Large intestine (tissue), 3 donors: ENCODE results near the gene ASAP3. TPM values are rescaled to one million over a fixed set of nuclear protein-coding genes. Genes with fewer than 3 reads are reported as not detected.

Experiments used
- DNase-seq, 2 donors: peaks; one replicate each; pipeline versions ENCODE4 v3.0.0 to v3.0.0-alpha.2; 2013
- H3K27ac ChIP-seq: one replicate; pipeline ENCODE4 v1.5.1; 2013; ENCODE audit warnings: low read length
- H3K27me3 ChIP-seq: 2 replicates; pipeline ENCODE4 v1.6.1; 2013; ENCODE audit warnings: low read length; ENCODE audit not compliant: control insufficient read depth, insufficient read depth
- H3K36me3 ChIP-seq: 2 replicates; pipeline ENCODE4 v1.6.1; 2013; ENCODE audit warnings: low read length; ENCODE audit not compliant: control insufficient read depth, insufficient read depth
- H3K4me1 ChIP-seq: one replicate; pipeline ENCODE4 v1.6.1; 2013; ENCODE audit warnings: low read length; ENCODE audit not compliant: control insufficient read depth, insufficient read depth
- H3K4me3 ChIP-seq: one replicate; pipeline ENCODE4 v1.5.1; 2013; ENCODE audit warnings: low read length
- H3K9me3 ChIP-seq: one replicate; pipeline ENCODE4 v1.6.1; 2013; ENCODE audit warnings: mild to moderate bottlenecking, low read depth, low read length, moderate library complexity; ENCODE audit not compliant: control insufficient read depth
- WGBS: methylation state at CpG from one replicate; pipeline ENCODE4 v1.1.5; 2013; ENCODE audit warnings: low lambda C conversion rate; ENCODE audit not compliant: insufficient coverage; 5-methylcytosine and 5-hydroxymethylcytosine counted together
- polyA plus RNA-seq: library from polyadenylated mRNA; unstranded; fragments of 120-200 nt; gene quantifications from one replicate; pipeline ENCODE4 v1.2.1, GENCODE V29; 2013

The ASAP3 gene
- polyA plus RNA-seq, 1 donor = 14.0 TPM

- peaks cover 85% of the 10 kb centered on the region for H3K4me1 ChIP-seq
- DNase-seq = no peak
- WGBS = no CpG with 5 or more reads among the region's 6 CpGs
- H3K27me3 ChIP-seq = no peaks in the 10 kb centered on the region
- no peaks in the 10 kb centered on the region for H3K9me3 ChIP-seq
- H3K27ac ChIP-seq = peak overlapping the region; percentile 61
- H3K4me3 ChIP-seq = no peak overlapping the region
- no peaks in the 10 kb centered on the region for H3K36me3 ChIP-seq
Observed at GRCh38 chr1:23527900-23528249, 43.9 kb upstream of the ASAP3 start.

GRCh38 chr1:23527366-23527765, 43.4 kb upstream of the ASAP3 start:
- H3K4me3 ChIP-seq = no peak overlapping the region
- peaks cover 80% of the 10 kb centered on the region for H3K4me1 ChIP-seq
- peak overlapping the region; percentile 61 for H3K27ac ChIP-seq
- H3K9me3 ChIP-seq = no peaks in the 10 kb centered on the region
- no CpG with 5 or more reads among the region's 7 CpGs for WGBS
- no peaks in the 10 kb centered on the region for H3K36me3 ChIP-seq
- H3K27me3 ChIP-seq = no peaks in the 10 kb centered on the region
- DNase-seq = no peak

- H3K9me3 ChIP-seq = no peaks in the 10 kb centered on the region
- H3K27ac ChIP-seq = no peak overlapping the region
- H3K4me3 ChIP-seq = no peak overlapping the region
- H3K36me3 ChIP-seq = no peaks in the 10 kb centered on the region
- no peak for DNase-seq
- no CpG with 5 or more reads among the region's 8 CpGs for WGBS
- peaks cover 71% of the 10 kb centered on the region for H3K4me1 ChIP-seq
- H3K27me3 ChIP-seq = no peaks in the 10 kb centered on the region
Observed at GRCh38 chr1:23526329-23527041, 42.5 kb upstream of the ASAP3 start.

- Histone ChIP-seq H3K4me1 (peaks cover 69% of the 10 kb centered on the region), H3K4me3 (no peak overlapping the region), H3K27ac (peak overlapping the region; percentile 65), H3K9me3 (no peaks in the 10 kb centered on the region), H3K27me3 (no peaks in the 10 kb centered on the region), H3K36me3 (peaks cover 3% of the 10 kb centered on the region)
- peak in 1 of 2 donors; percentile 46 for DNase-seq
- WGBS = no CpG with 5 or more reads among the region's 5 CpGs
Observed at GRCh38 chr1:23525558-23526250, 41.7 kb upstream of the ASAP3 start.

DNA sequence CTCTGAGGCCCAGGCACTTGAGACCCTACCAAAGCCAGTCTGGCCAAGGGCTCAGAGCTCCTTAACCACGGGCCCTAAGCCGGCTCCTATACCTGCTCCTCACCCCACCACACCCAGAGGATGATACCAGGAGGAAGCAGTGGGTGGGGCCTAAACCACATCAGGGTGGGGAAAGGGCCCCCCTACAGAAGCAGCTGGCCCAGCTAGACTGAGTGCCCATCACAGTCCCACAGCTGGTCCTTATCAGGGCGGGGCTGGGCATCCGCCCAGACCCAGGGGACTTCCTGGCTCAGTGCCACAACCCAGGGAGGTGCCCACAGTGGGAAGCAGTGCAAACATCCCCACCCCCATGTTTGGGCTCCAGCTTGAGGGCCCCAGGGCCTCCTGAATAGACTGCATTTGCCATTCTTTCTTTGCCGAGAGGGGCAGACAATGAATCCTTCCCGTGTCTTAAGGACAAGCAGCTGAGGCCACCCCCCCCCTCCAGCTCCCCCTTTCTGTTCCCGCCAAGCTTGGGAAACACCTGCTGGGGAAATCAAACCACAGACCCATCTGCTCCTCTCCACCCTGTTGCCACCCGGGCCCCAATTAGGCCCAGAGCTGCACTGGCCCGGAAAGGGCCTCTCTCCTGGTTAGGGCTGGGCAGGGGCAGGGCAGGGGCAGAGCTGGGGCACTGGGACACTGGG, 40.9 kb upstream of the ASAP3 start:
- no CpG with 5 or more reads among the region's 9 CpGs for WGBS
- Histone ChIP-seq H3K4me3 (no peak overlapping the region), H3K9me3 (no peaks in the 10 kb centered on the region), H3K4me1 (peaks cover 62% of the 10 kb centered on the region), H3K36me3 (peaks cover 3% of the 10 kb centered on the region), H3K27me3 (no peaks in the 10 kb centered on the region), H3K27ac (peak overlapping the region; percentile 65)
- peak; percentile 53 to 77 for DNase-seq

- peak in 1 of 2 donors; percentile 53 for DNase-seq
- Histone ChIP-seq H3K4me1 (peaks cover 55% of the 10 kb centered on the region), H3K27me3 (no peaks in the 10 kb centered on the region), H3K27ac (peak overlapping the region; percentile 65), H3K9me3 (no peaks in the 10 kb centered on the region), H3K4me3 (no peak overlapping the region), H3K36me3 (peaks cover 3% of the 10 kb centered on the region)
- no CpG with 5 or more reads among the region's 3 CpGs for WGBS
Observed at GRCh38 chr1:23524163-23524562, 40.2 kb upstream of the ASAP3 start.

- Histone ChIP-seq H3K4me1 (peaks cover 38% of the 10 kb centered on the region), H3K9me3 (no peaks in the 10 kb centered on the region), H3K27me3 (no peaks in the 10 kb centered on the region), H3K4me3 (no peak overlapping the region), H3K36me3 (peaks cover 10% of the 10 kb centered on the region), H3K27ac (no peak overlapping the region)
- 96% methylated on average over 3 of the region's 7 CpGs for WGBS
- no peak for DNase-seq
Observed at GRCh38 chr1:23522244-23522982, 38.4 kb upstream of the ASAP3 start.

GRCh38 chr1:23521588-23521987, 37.6 kb upstream of the ASAP3 start:
- no peak for DNase-seq
- no CpG with 5 or more reads among the region's 16 CpGs for WGBS
- Histone ChIP-seq H3K36me3 (peaks cover 10% of the 10 kb centered on the region), H3K9me3 (no peaks in the 10 kb centered on the region), H3K27me3 (no peaks in the 10 kb centered on the region), H3K27ac (no peak overlapping the region), H3K4me3 (no peak overlapping the region), H3K4me1 (peaks cover 29% of the 10 kb centered on the region)

- no peak overlapping the region for H3K4me3 ChIP-seq
- peaks cover 16% of the 10 kb centered on the region for H3K36me3 ChIP-seq
- no peaks in the 10 kb centered on the region for H3K4me1 ChIP-seq
- no peak overlapping the region for H3K27ac ChIP-seq
- WGBS = 100% methylated on average over 2 of the region's 9 CpGs
- no peaks in the 10 kb centered on the region for H3K27me3 ChIP-seq
- no peaks in the 10 kb centered on the region for H3K9me3 ChIP-seq
- no peak for DNase-seq
Observed at GRCh38 chr1:23517581-23517980, 33.6 kb upstream of the ASAP3 start.

GRCh38 chr1:23515905-23516304, 31.9 kb upstream of the ASAP3 start:
- no peak overlapping the region for H3K27ac ChIP-seq
- WGBS = no CpG with 5 or more reads among the region's 4 CpGs
- no peaks in the 10 kb centered on the region for H3K4me1 ChIP-seq
- no peak for DNase-seq
- H3K4me3 ChIP-seq = no peak overlapping the region
- peaks cover 13% of the 10 kb centered on the region for H3K36me3 ChIP-seq
- H3K27me3 ChIP-seq = no peaks in the 10 kb centered on the region
- H3K9me3 ChIP-seq = no peaks in the 10 kb centered on the region
